GM19238 (cell line): ENCODE results near the gene DBH.

Experiments
- DNase-seq: peaks from one replicate; pipeline ENCODE4 v3.0.0; 2011; ENCODE audit warnings: low spot score; ENCODE audit not compliant: insufficient read length

Gene DBH

DNA sequence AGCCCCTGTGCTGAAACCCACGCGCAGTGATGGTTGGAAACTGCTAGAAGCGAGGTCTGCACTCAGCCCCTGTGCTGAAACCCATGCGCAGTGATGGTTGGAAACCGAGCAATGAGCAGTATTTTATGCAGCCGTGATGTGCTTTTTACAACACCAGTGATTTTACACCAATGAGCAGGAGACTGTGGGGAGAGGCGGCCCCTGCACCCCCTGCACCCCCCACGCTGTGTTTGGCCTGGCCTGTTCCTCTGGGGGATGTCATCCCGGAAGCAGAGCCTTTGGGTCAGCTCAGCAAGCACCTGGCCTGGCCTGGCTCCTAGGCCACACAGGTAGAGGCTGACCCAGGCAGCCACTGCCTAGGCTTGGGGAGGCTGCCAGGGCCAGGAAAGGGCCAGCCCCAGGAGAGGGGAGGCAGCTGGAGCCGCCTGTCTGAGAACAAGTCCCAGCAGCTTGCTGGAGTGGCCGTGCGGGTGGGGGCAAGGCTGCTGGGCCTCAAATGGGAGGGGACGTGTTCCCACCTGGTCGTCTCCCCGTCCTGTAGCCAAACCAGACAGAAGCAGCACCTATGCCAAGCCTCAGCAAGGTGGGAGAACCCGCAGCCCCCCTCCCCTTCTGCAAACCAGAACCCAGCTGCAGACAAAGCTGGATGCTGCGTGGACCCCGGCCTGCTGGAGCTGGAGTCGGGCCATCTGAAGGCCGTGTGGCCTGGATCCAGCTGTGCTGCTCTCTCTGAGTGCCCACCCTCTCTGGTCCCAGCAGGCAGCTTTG lies 46.8 kb downstream of the DBH start:
- DNase-seq: no peak

DNA sequence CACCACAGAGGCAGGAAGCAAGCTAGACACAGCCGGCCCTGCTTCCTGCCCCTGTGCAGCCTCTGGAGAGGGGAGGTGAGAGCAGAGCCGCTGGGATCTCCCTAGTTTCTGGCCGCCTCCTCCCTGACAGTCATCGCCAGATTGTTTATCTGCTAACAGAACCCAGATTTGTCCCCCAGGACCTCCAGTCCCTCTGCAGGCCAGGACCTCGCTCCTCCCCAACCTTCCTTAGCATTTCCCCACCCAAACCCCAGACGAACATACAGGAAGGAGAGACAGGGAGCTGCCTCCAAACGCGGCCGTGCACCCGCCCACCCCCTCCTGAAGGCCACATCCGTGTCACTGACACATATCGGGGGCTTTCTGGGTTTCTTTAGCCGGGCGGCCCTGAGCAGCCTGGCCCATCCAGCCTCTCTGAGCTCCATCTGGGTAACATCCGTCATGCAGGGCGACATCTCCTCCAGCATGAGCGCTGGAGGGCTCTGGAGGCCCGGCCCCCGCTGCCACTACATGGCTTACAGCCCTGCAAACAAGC lies 47.5 kb downstream of the DBH start:
- no peak for DNase-seq

DNA sequence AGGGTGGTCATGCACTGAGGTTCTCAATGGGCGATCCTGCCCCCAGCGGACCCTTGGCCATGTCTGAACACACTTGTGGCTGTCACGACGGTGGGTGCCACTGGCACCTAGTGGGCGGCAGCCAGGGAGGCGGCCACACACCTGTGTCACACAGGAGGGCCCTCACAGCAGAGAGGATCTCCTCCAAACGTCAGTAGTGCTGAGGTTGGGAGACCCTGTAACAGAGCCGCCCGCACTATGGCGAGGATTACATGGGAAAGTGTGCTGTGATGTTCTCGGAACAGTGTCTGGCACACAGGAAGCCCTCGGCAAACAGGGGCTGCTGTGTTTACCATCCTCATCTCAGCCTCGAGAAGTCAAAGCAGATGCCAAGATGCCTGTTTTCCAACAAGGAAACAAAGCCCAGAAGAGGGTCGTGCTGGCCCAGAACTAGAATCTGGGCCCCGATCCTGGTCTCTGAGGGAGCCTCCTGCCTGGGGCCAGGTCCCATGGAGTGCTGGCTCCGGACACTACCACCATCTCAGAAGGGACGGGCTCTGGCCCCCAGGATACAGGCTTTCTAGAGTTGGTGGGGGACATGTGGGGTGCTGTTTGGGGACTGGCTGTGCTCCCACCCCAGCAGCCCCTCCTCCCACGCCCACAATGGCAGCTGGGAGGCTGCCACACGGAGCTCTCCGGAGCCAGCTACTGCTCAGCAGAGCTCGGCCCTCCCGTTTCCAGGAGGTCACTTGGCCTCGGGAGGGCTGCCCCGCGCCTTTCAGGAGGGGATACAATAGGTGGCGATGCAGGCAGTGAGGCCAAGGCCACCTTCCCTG lies 48.2 kb downstream of the DBH start:
- no peak for DNase-seq

GRCh38 chr9:133684936-133685361 lies 48.8 kb downstream of the DBH start:
- DNase-seq: no peak

- no peak for DNase-seq
These were observed 49.8 kb downstream of the DBH start for GRCh38 chr9:133685653-133686609.

GRCh38 chr9:133686642-133687575 lies 50.7 kb downstream of the DBH start:
- no peak for DNase-seq

GRCh38 chr9:133687856-133688761 lies 51.9 kb downstream of the DBH start:
- no peak for DNase-seq

DNA sequence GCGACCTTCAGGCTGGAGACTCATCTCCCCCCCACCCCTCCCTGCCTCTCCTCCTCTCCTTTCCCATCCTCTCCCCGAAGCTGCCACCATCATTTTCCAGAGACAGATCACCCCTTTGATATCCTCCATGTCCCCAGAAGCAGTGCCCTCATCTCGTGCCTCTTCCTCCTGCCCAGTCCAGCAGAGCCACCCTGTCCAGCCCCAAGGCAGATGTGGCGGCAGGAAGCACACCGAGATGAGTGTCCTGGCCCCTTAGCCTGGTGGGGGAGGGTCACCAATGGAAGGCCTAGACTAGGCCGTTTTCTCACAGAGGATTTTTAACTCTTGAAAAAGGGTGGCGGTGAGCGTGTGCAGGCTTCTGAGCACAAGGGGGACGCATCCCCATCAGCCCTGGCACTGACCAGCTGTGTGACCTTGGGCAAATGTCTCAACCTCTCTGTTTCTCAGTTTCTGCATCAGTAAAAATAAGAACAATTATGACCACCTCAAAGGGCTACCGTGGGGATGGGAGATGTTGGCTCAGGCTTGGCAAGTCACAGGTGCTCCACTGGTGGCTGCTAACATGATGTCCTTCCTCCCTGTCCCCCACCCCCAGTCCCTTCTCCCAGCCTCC lies 53.1 kb downstream of the DBH start:
- no peak for DNase-seq

DNA sequence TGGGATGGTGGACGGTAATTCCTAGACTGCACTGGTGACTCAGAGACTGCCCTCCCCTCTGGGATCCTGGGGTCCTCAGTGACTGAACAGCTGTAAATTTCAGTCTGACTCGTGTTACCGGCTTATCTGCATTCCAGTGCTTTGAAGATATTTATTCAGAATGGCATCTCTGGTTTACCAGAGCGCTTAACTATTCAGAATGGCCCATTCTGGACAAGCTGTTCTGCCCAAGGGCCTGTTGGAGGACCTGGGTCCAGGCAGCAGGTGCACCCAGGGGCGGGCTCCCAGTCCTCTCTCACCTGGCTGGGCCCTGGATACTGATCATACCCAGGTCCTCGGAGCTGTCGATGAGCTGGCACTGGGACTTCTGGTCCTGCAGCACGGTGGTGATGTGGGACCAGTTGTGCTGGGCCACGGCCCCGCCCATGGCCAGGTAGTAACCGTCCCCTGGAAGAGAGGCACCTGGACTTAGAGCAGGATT lies 54.0 kb downstream of the DBH start:
- DNase-seq: no peak

GRCh38 chr9:133691191-133691590 lies 55.0 kb downstream of the DBH start:
- no peak for DNase-seq

- no peak for DNase-seq
These were observed 55.6 kb downstream of the DBH start for GRCh38 chr9:133691626-133692363.

- DNase-seq: no peak
These were observed 56.3 kb downstream of the DBH start for GRCh38 chr9:133692364-133692985.

- no peak for DNase-seq
These were observed 57.0 kb downstream of the DBH start for GRCh38 chr9:133693116-133693515.

DNA sequence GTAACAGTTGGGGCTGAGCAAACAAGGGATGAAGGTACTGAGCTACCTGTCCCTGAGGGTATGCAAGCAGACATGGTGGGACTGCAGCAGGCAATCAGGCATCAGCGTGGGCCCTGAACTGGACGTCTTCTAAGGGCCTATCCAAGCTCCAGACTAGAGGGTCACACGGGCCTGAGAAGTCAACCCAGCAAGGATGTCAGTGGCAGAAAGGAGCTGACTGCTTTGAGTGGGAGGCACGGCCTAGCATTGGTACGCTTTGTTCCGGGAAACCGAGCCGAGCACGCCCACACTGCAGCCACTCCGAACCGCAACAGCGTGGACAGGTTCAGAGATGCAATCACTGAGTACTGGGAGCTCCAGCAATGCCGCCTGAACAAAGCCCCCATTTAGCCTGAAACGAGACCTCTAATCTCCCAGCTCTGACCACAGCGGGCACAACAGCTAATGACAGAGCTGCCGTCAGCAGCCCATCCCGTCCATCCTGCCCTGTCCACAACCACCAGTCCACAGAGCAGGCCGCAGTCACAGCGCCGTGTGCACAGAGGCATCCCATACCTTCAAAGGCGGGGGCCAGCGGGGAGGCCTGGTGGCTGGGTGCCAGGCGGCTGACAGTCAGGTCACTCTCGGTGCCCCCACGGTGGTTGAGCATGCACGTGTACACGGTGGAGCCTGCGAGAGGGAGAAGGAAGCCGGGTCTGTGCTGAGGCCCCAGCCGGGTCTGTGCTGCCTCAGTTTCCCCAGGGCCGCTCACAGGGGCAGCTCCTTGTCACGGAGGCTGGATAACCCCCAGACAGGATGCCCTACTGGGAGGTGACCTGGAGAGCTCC lies 57.8 kb downstream of the DBH start:
- no peak for DNase-seq

- DNase-seq: no peak
These were observed 58.5 kb downstream of the DBH start for GRCh38 chr9:133694686-133695085.

DNA sequence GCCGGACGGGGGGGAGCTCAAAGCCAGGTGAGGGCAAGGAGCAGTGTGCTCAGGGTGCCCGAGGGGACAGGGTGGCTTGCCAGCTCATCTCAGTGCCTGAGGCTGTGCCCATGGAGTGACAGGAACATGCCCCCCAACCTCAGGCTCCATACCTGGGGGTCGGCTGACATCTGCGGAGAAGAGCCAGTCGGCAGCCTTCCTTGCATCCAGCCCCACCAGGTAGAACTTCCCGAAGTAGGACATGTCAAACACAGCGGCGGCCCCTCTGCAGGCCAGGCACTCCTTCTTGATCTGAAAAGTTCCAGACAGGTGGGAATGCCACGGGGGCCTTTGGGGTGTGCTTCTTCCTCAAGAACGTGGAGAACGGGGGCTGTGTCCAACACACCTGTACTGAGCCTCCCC lies 59.9 kb downstream of the DBH start:
- DNase-seq: no peak

GRCh38 chr9:133699546-133699945 lies 63.4 kb downstream of the DBH start:
- no peak for DNase-seq
